H9 (cell line): Measurements from ENCODE around the gene BAIAP2L1. TPM values are rescaled to one million over a fixed set of nuclear protein-coding genes. Genes with fewer than 3 reads are reported as not detected.
A peak's percentile ranks its signal among the peaks of the same experiment; 100 is the strongest.

Source experiments
- DNase-seq: peaks from one replicate; pipeline ENCODE4 v3.0.0-alpha.2; 2017
- H2AFZ ChIP-seq: one replicate; pipeline ENCODE4 v1.6.1; 2013; ENCODE audit warnings: mild to moderate bottlenecking, low read length, control low read depth, moderate library complexity
- H2AK5ac ChIP-seq: 2 replicates; pipeline ENCODE4 v1.6.1; 2013; ENCODE audit warnings: low read length, control low read depth, mixed read lengths; ENCODE audit not compliant: insufficient read length
- H2BK120ac ChIP-seq: one replicate; pipeline ENCODE4 v1.6.1; 2013; ENCODE audit warnings: low read depth, mild to moderate bottlenecking, low read length, control low read depth, inconsistent platforms; ENCODE audit not compliant: poor library complexity, severe bottlenecking
- H2BK12ac ChIP-seq: 2 replicates; pipeline ENCODE4 v1.6.1; 2013; ENCODE audit warnings: low read length, control low read depth, mixed read lengths, low read depth; ENCODE audit not compliant: insufficient read length
- H2BK15ac ChIP-seq: 2 replicates; pipeline ENCODE4 v1.6.1; 2013; ENCODE audit warnings: low read depth, low read length, control low read depth
- H2BK20ac ChIP-seq: one replicate; pipeline ENCODE4 v1.6.1; 2013; ENCODE audit warnings: low read depth, mild to moderate bottlenecking, low read length, control low read depth, inconsistent platforms; ENCODE audit not compliant: poor library complexity, severe bottlenecking
- H2BK5ac ChIP-seq: 2 replicates; pipeline ENCODE4 v1.6.1; 2013; ENCODE audit warnings: low read length, control low read depth, mixed read lengths; ENCODE audit not compliant: insufficient read length
- H3K14ac ChIP-seq: 2 replicates; pipeline ENCODE4 v1.6.1; 2013; ENCODE audit warnings: low read length, control low read depth; ENCODE audit not compliant: insufficient read depth
- H3K18ac ChIP-seq: 2 replicates; pipeline ENCODE4 v1.6.1; 2013; ENCODE audit warnings: low read depth, mild to moderate bottlenecking, mixed read lengths, low read length, control low read depth; ENCODE audit not compliant: insufficient read length
- H3K23ac ChIP-seq: 2 replicates; pipeline ENCODE4 v1.6.1; 2013; ENCODE audit warnings: low read length, control low read depth, mixed read lengths, low read depth; ENCODE audit not compliant: insufficient read length
- H3K23me2 ChIP-seq: 2 replicates; pipeline ENCODE4 v1.6.1; 2013; ENCODE audit warnings: low read depth, mild to moderate bottlenecking, mixed read lengths, low read length, control low read depth; ENCODE audit not compliant: insufficient read length, poor library complexity, severe bottlenecking
- H3K27ac ChIP-seq: 2 replicates; pipeline ENCODE4 v1.5.1; 2013; ENCODE audit warnings: low read length, control low read depth, mixed read lengths, low read depth; ENCODE audit not compliant: insufficient read length
- H3K27me3 ChIP-seq: 2 replicates; pipeline ENCODE4 v1.6.1; 2013; ENCODE audit warnings: low read length, control low read depth, inconsistent platforms; ENCODE audit not compliant: insufficient read depth
- H3K4ac ChIP-seq: 2 replicates; pipeline ENCODE4 v1.6.1; 2013; ENCODE audit warnings: low read depth, mild to moderate bottlenecking, control low read depth, inconsistent platforms, low read length, moderate library complexity
- H3K4me1 ChIP-seq: 2 replicates; pipeline ENCODE4 v1.6.1; 2013; ENCODE audit warnings: low read length, control low read depth, inconsistent platforms; ENCODE audit not compliant: insufficient read depth
- H3K4me2 ChIP-seq: 2 replicates; pipeline ENCODE4 v1.6.1; 2013; ENCODE audit warnings: low read length, control low read depth, mixed read lengths; ENCODE audit not compliant: insufficient read length, insufficient read depth
- H3K56ac ChIP-seq: 2 replicates; pipeline ENCODE4 v1.6.1; 2013; ENCODE audit warnings: low read depth, mild to moderate bottlenecking, mixed read lengths, low read length, control low read depth; ENCODE audit not compliant: insufficient read length
- H3K79me1 ChIP-seq: 2 replicates; pipeline ENCODE4 v1.6.1; 2013; ENCODE audit warnings: low read depth, mild to moderate bottlenecking, moderate library complexity, low read length, control low read depth, inconsistent platforms; ENCODE audit not compliant: insufficient read depth, poor library complexity, severe bottlenecking
- H3K79me2 ChIP-seq: 2 replicates; pipeline ENCODE4 v1.6.1; 2013; ENCODE audit warnings: low read length, control low read depth, inconsistent platforms; ENCODE audit not compliant: insufficient read depth
- H3K9ac ChIP-seq: 2 replicates; pipeline ENCODE4 v1.6.1; 2013; ENCODE audit warnings: low read length, control low read depth, mixed read lengths; ENCODE audit not compliant: insufficient read length; ENCODE audit errors: extremely low read depth
- H3K9me3 ChIP-seq: one replicate; pipeline ENCODE4 v1.6.1; 2013; ENCODE audit warnings: low read depth, low read length, inconsistent platforms; ENCODE audit not compliant: control insufficient read depth
- H3T11ph ChIP-seq: one replicate; pipeline ENCODE4 v1.6.1; 2013; ENCODE audit warnings: mild to moderate bottlenecking, low read length, control low read depth, inconsistent platforms
- H4K20me1 ChIP-seq: one replicate; pipeline ENCODE4 v1.6.1; 2013; ENCODE audit not compliant: control insufficient read depth, insufficient read length, insufficient read depth
- H4K5ac ChIP-seq: 2 replicates; pipeline ENCODE4 v1.6.1; 2013; ENCODE audit warnings: low read depth, mild to moderate bottlenecking, mixed read lengths, low read length, control low read depth; ENCODE audit not compliant: insufficient read length
- H4K8ac ChIP-seq: replicated peaks from 2 replicates; pipeline ENCODE4 v1.6.1; 2013; ENCODE audit warnings: low read length, control low read depth, mixed read lengths, low read depth; ENCODE audit not compliant: insufficient read length
- H4K91ac ChIP-seq: 2 replicates; pipeline ENCODE4 v1.6.1; 2013; ENCODE audit warnings: low read depth, mild to moderate bottlenecking, moderate library complexity, mixed read lengths, low read length, control low read depth; ENCODE audit not compliant: insufficient read length
- H3K27ac Mint-ChIP-seq, 3 experiments: 2 replicates in 2 of 3; 3 replicates in 1 of 3; pipeline ENCODE4 v1.8.0; 2020 to 2021; ENCODE audit warnings: mixed read lengths in 3 of 3, mild to moderate bottlenecking in 1 of 3, moderate library complexity in 1 of 3
- H3K27me3 Mint-ChIP-seq: 2 replicates; pipeline ENCODE4 v1.8.0; 2021; ENCODE audit warnings: low read depth, mild to moderate bottlenecking, moderate library complexity, mixed read lengths
- H3K36me3 Mint-ChIP-seq, 3 experiments: 2 replicates in 2 of 3; 3 replicates in 1 of 3; pipeline ENCODE4 v1.8.0; 2020 to 2021; ENCODE audit warnings: low read depth in 3 of 3, mixed read lengths in 3 of 3; ENCODE audit not compliant: insufficient read depth in 1 of 3
- H3K4me1 Mint-ChIP-seq, 2 experiments: 2 replicates each; pipeline ENCODE4 v1.8.0; 2020; ENCODE audit warnings: mixed read lengths in 2 of 2
- H3K4me3 Mint-ChIP-seq, 2 experiments: 2 replicates in 1 of 2; 3 replicates in 1 of 2; pipeline ENCODE4 v1.8.0; 2020 to 2021; ENCODE audit warnings: mild to moderate bottlenecking in 2 of 2, mixed read lengths in 2 of 2, moderate library complexity in 1 of 2
- H3K9me3 Mint-ChIP-seq, 2 experiments: 2 replicates in 1 of 2; 3 replicates in 1 of 2; pipeline ENCODE4 v1.8.0; 2020; ENCODE audit warnings: mild to moderate bottlenecking in 2 of 2, mixed read lengths in 2 of 2, moderate library complexity in 1 of 2
- CTCF ChIP-seq: fragments of 200-600 bp; sonication (generic); conservative IDR thresholded peaks from 3 replicates; pipeline ENCODE4 v1.8.0; 2021; ENCODE audit warnings: antibody characterized with exemption, mild to moderate bottlenecking
- WGBS: extraction: QIAGEN DNeasy Blood & Tissue Kit; methylation state at CpG from one replicate; pipeline ENCODE4 v1.1.7; 2013; ENCODE audit warnings: missing lambda C conversion rate, low lambda C conversion rate, mixed read lengths; ENCODE audit not compliant: insufficient read length; ENCODE audit errors: extremely low coverage; 5-methylcytosine and 5-hydroxymethylcytosine counted together
- total RNA-seq: library from RNA; stranded (reverse); gene quantifications from 2 replicates; pipeline ENCODE4 v1.2.1, GENCODE V29; 2021

The BAIAP2L1 gene
- total RNA-seq, 1 experiment from 2014 or later, result 25.9 TPM

DNA sequence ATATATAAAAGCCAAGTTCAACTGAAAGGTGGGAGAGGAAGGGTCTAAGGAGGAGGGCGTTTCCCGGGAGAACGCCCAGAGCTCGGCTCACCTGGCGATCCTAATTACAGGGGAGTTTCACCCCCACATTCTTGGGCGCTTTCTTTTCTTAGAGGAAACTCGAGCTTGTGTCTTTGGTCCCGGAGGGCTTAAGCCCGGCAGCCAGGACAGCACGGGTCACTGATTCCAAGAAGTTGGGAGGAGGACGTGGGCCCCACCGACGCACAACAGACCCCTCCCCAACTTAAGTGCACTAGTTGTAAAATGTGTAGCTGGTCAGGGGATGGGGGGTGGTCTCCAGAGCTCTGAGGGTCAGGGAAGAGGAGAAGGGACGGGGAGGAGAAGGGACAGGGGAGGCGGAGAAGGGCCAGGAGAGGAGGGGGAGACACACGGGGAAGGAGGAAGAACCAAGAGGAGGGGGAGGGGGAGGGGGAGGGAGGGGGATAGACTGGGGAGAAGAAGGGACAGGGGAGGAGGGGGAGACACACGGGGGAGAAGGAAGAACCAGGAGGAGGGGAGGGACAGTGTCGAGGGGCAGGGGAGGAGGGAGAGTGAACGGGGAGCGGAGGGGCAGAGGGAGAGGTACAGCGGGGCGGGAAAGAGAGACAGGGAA, 874 bp downstream of the BAIAP2L1 start:
- H4K5ac ChIP-seq, result no peak overlapping the region
- no peak overlapping the region for H2AFZ ChIP-seq
- H3K27me3 ChIP-seq, result no peaks in the 10 kb centered on the region
- no peak overlapping the region for H2BK5ac ChIP-seq
- H3K18ac ChIP-seq, result peak overlapping the region; percentile 61
- no peaks in the 10 kb centered on the region for H3K23me2 ChIP-seq
- H2BK12ac ChIP-seq, result no peak overlapping the region
- no peak overlapping the region for H2BK120ac ChIP-seq
- H3K4ac ChIP-seq, result no peak overlapping the region
- Mint-ChIP-seq H3K9me3 (peaks cover 3 to 8% of the 10 kb centered on the region in 2 experiments; a peak in 3 of 5 replicates), H3K36me3 (peaks cover 6 to 10% (median 8%) of the 10 kb centered on the region in 3 experiments), H3K4me1 (peaks cover 29 to 32% of the 10 kb centered on the region in 2 experiments), H3K27ac (peak overlapping the region in 2 of 3 experiments; percentile 79 to 81; a peak in 4 of 7 replicates), H3K4me3 (peak overlapping the region; percentile 69 to 83), H3K27me3 (peaks cover 4% of the 10 kb centered on the region)
- H3K4me2 ChIP-seq, result peak overlapping the region; percentile 37
- H4K8ac ChIP-seq, result no peak overlapping the region
- no peak overlapping the region for H3K9ac ChIP-seq
- peak; percentile 49 for DNase-seq
- H4K20me1 ChIP-seq, result no peaks in the 10 kb centered on the region
- H3K27ac ChIP-seq, result no peak overlapping the region
- H2BK20ac ChIP-seq, result no peak overlapping the region
- no peaks in the 10 kb centered on the region for H3K9me3 ChIP-seq
- H3K14ac ChIP-seq, result no peak overlapping the region
- H4K91ac ChIP-seq, result no peak overlapping the region
- H3K79me1 ChIP-seq, result no peaks in the 10 kb centered on the region
- no peak overlapping the region for H3K56ac ChIP-seq
- H3K4me1 ChIP-seq, result no peaks in the 10 kb centered on the region
- WGBS, result no CpG with 5 or more reads among the region's 22 CpGs
- H2BK15ac ChIP-seq, result no peak overlapping the region
- no peak for TF ChIP-seq CTCF
- H3K79me2 ChIP-seq, result peaks cover 13% of the 10 kb centered on the region; the same call in 1 of the 2 replicates
- no peak overlapping the region for H3K23ac ChIP-seq
- no peak overlapping the region for H3T11ph ChIP-seq
- no peak overlapping the region for H2AK5ac ChIP-seq
